ENCODE results near the gene RAMP1.
"Not testable (repeated sequence)": the region's sequence is repeated elsewhere in the genome, so short reads cannot be mapped to it uniquely, and the experiment has no call there.

The RAMP1 gene

GRCh38 chr2:237863689-237864443 lies 4.4 kb downstream of the RAMP1 start:
- no peak for DNase-seq

- DNase-seq, result no peak
These were observed 5.1 kb downstream of the RAMP1 start for GRCh38 chr2:237864444-237864931.

DNA sequence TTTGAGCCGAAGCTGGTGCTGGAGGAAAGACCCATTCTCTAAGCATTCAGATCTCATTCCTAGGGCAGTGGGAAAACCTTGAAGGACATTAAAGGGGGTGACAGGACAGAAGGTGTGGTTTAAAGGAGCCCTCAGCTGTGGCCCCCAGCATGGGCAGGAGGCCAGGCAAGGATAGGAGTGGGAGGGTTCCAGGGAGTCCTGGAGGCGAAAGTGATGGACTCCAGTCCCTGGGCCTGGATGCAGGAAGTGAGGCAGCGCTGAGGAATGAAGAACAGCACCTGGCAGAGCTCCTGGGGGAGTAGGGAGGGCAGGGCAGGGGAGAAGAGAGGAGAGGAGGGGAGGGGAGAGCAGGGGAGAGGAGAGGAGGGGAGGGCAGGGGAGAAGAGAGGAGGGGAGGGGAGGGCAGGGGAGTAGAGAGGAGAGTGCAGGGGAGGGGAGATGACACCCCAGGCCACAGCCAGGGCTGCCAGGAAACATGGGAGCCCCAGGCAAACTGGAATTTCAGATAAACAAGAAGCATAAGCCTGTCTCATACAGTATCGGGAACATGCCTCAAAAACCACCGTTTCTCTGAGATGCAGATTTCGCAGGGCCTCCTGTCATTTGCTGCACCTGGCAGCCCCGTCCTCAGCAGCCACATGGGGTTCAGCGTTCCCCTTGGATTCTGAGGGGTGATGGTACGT lies 5.7 kb downstream of the RAMP1 start:
- DNase-seq, result no peak

DNA sequence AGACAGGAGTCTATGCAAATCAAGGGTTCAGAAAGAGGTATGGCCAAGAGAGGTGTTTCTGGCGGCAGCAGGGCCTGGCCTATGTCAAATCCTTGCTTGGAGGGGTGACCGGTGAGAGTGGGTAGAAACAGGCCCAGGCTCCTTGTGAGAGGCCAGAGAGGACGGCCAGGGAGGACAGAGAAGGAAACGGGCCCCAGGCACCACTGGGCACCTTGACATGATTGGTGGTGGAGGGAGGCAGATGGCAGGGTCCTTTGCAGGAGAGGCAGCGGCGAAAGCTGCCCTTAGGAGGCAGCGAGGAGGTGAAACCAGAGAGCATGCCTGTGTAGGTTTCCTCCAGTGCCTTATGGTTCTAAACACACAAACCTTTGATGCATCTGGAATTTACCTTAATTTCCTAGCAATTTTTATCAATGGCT lies 6.2 kb downstream of the RAMP1 start:
- DNase-seq, result no peak

DNA sequence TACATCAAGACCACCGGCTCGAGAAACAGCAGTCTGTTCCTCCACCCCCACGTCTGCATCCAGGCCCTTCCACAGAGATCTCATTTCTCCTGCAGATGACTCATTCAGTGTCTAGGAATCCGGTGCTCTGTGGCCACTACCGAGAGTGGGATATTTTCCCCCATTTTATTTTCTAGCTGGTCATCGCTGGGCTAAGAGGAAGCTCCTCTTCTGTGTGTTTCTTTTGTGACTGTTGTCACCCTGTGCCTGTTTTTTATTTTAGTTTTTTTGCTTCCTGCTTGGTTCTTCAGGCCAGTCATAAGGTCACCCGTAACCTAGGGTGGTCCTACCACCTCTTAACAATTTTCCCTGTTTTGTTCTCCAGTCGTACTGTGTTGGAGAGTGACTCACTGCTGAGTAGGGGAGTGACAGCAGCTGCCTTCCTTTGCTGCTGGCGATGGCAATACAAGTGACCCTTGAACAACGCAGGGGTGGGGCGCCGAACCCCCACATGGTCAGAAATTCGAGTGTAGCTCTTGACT lies 6.7 kb downstream of the RAMP1 start:
- no peak for DNase-seq

DNA sequence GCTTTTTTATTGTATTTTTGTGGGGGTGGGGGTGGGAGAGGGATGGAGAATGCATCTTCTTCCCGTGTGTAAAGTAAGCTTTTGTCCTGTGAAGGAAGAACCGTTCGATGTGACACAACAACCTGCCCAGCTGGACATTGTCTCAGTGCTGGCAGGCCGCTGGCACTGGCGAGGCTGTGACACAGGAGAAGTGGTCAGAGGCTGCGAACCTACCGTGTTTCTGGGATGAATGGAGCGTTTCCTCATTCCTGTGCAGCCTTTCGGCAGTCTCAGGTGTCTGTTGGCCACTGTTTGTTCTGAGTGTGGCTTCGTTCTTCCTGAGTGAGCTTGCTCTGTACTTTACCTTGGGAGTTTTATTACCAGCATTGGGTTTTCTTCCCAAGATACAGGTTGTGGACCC lies 8.0 kb downstream of the RAMP1 start:
- no peak for DNase-seq

DNA sequence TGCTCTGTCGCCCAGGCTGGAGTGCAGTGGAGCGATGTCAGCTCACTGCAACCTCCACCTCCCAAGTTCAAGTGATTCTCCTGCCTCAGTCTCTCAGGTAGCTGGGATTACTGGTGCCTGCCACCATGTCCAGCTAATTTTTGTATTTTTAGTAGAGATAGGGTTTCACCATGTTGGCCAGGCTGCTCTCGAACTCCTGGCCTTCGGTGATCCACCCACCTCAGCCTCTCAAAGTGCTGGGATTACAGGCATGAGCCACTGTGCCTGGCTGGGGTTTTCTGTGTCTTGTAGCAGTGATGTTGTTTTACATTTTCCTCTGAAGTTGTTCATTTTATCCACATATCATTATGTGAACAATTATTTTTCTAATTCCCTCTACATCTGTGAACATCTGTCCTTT lies 8.7 kb downstream of the RAMP1 start:
- not testable (repeated sequence) for DNase-seq

- no peak for DNase-seq
These were observed 9.4 kb downstream of the RAMP1 start for GRCh38 chr2:237868631-237869342.

DNA sequence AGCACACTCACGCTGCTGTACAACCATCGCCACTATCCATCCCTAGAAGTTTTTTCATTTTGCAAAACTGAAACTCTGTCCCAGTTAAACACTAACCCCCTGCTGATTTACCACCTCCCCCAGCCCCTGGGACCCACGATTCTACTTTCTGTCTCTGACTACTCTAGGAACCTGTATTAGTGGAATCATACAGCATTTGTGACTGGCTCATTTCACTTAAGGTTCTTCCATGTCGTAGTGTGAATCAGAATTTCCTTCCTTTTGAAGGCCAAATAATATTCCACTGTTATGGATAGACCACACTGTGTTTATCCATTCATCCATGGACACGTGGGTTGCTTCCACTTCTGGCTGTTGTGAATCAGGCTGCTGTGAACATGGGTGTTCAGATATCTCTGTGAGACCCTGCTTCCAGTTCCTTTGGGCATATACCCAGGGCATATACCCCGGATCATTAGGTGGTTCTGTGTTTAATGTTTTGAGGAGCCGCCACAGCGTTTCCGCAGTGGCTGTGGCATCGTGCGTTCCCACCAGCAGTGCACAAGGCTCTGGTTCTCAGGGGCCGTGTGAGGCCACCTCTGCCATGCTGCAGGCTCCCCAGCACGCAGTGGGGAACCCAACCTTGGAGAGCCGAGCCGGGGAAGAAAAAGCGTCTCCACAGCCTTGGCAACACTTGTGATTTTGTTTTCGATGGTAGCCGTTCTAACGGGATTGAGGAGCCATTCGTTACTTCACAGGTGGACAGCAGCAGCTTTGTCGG lies 10.1 kb downstream of the RAMP1 start:
- DNase-seq, result no peak

- no peak for DNase-seq
These were observed 10.7 kb downstream of the RAMP1 start for GRCh38 chr2:237870126-237870525.

DNA sequence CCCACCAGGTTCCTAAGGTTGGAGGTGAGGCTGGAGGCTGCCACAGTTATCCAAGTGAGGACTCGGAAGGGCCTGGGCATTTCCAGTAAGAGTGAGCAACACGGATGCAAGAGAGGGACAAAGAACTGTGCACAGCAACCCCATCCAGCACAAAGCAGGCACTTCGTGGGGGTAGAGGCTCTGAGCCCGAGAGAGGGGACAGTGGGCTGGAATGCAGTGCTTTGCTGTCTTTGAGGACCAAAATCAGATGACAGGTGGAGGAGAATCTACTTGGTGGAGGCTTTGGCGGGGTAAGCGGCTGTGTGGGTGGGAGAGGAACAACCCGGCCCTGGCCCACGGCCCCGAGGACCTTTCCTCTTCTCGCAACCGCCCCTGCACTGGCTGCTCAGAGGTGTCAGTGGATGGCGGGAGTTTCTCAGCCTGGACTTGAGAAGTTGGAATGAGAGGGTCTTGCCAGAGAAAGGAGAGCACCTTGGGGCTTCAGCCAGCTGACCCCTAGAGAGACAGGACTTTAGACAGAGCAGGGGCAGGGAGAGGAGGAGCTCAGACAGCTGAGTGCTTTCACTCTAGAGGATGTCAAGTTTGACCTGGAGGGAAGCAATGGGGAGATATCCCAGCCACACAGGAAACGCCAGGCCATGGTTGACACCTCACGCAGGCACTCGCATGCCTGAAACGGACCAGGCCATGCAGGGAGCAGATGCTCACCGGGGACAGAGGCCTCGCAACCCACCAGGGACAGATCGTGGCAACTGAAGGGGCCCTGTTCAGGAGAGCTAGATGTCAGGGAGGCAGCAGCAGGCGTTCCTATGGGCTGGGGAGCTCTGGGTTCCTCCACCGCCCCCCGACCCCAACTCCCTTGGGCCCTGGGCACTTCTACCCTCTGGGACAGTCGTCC lies 11.6 kb downstream of the RAMP1 start:
- no peak for DNase-seq

DNA sequence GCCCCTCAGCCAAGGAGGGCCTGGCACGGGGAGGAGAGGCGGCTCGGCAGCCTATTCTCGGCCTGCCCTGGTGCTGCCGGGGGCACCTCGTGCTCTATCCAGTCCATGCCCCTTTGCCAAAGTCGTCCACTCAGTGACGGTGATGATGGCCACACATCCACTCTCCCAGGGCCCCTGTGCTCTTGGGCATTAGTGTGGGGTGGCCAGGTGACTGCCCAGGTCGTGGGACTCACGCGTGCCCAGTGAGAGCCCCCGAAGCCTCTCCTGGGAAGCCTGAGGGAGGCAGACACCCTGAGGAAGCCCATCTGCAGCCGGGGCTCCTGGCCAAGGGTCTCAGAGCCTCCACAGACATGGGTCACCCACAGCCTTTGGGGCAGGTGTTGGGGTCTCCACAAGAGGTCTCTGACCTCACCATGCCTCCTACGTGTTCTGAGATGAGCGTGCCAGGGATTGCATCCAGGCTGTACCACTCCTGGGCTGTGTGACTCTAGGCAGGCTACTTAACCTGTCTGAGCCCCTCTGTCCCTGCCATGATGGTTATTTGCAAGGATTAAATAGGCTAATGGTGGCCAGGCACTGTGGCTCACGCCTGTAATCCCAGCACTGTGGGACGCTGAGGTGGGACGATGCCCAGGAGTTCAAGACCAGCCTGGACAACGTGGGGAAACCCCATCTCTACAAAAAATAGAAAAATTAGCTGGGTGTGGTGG lies 12.9 kb downstream of the RAMP1 start:
- no peak for DNase-seq

GRCh38 chr2:237873421-237873831 lies 14.0 kb downstream of the RAMP1 start:
- DNase-seq, result no peak

- DNase-seq, result no peak
These were observed 14.6 kb downstream of the RAMP1 start for GRCh38 chr2:237873897-237874551.

DNA sequence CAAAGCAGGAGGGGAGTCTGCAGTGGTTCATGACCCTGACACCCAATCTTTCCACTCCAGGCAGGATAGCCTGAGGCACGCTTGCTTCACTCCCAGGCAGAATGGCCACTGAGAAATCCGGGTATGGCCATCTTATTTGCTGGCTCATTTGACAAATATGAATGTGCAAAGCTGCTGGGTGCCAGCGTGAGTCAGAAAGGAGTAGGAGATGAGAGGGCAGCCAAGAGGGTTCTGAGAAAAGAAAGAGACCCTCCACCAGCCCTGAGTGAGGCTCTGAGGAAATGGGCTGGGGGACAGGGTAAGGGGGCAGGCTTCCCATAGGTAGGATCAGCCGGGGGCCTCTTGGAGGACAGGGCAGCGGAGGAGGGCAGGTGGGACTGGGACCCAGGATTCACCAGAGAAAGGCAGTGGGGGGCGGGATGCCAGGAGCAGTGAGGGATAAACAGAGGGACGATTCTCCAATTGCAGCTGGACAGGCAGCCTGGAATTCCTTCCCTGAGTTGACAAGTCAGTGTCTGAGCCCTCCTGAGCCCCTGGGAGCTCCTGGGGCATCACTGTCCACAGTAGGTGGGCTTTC lies 15.2 kb downstream of the RAMP1 start:
- no peak for DNase-seq

DNA sequence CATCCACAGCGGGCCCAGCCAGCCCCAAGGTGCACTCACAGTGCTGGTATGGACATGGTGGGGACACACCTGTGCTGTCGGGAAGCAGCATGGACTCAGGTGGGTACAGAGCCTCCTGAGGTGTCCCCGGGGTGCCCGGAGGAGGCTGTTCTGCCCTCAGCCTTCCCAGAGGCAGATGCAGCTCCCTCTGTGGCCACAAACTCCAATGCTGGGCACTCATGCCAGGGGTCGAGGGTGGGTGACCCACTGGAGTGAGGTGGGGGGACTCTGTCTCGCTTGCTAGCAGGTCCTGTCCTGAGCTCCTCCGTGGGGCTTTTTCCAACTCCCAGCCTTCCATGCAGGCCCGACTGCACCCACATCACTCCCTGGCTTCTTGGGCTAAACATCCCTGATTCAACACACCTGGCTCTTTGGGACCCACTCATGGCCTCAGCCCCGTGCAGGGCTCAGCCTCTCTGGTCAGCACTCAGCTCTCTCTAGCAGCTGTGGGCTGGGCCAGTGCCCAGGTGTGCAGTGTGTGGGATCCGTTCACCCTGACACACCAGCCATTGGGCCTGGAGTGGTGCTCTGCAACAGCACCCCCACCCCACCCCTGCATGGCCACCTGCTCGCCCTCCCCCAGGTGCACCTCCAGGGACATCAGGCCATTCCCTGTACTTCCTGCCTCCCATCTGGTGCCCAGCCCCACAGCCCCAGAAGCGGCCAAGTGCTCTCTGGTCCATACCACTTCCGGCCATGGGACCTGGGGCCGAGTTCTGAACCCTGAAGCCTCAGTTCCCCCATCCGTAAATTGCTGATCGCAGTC lies 16.0 kb downstream of the RAMP1 start:
- no peak for DNase-seq

- no peak for DNase-seq
These were observed 16.7 kb downstream of the RAMP1 start for GRCh38 chr2:237876061-237876526.

DNA sequence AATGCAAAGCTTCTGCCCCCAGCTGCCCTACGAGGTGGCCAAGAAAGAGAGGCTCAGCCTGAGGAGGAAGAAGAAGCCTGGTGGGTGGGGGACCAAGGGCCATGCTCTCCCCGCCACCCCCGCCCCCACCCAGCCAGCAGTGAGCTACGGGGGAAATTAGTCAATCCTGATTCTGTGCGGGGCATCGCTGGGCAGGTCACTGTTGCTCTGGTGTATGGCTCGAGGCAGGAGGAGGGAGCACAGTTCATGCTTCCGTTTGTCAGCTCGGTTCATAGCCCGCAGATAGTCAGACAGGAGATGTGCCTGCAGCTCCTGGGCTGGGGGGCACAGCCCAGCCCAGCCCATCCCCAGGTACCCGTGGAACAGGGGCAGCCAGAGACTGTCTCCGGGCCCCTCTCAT lies 17.1 kb downstream of the RAMP1 start:
- no peak for DNase-seq

DNA sequence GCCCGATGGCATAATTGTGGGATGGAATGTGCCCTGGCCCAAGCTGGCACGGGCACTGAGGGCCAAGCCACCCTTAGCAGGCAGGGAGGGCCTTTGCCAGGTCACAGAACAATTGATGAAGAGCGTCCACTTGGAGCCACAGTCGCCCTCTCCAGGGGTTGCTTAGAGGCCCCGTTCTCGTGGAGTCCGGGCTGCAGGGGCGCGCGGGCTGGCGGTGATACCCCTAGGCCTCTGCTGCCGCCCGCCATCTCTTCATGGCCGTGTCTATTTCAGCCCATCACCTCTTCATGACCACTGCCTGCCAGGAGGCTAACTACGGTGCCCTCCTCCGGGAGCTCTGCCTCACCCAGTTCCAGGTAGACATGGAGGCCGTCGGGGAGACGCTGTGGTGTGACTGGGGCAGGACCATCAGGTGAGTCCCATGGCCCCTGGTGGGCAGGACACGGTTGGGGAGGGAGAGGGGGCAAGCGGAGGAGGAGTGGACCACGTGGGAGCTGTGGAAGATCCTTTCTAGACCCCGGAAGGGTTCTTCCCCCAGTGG lies 17.6 kb downstream of the RAMP1 start:
- DNase-seq, result no peak

All from stimulated activated CD4-positive, alpha-beta T cell treated with anti-CD3 and anti-CD28 coated beads, Interleukin-15, amount 100 ng/mL, for 24 hours (primary cell).